ENCODE results near the gene CACNB2.
"Not testable (repeated sequence)": the region's sequence is repeated elsewhere in the genome, so short reads cannot be mapped to it uniquely, and the experiment has no call there.

CACNB2 gene

DNA sequence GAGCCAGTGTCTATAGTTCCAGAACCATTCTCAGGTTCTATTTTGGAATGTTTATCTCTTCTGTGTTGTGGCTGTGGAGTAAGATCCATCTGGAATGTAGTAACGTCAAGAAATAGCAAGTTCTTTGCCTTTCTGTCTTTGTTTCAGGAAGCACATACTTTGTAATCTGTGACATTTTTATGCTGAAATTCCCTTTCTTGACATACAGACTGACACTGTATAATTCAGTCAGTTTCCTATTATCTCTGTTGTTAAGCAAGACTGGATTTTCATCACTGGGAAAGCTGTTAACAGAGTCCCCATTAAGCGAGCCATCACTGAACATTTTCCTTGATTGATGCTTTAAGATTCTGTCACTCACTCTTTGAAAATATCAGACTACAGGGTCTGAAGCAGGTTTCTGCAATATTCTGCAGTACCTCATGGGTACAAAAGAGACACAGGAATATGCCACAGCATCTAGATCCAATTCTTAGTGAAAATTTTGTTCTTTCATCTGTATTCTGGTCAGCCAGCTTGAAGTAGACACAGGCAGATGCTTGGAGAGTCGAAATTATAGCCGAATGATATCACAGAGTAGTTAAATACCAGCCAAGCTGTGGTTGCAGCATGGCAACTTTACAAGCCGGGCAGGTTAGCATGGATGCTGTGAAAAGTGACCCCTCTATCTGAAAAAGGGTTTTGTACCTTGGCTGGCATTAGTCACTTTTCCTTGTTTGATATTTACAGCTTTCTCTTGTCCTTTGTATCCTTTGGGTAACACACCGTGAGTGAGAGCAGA lies 62.6 kb downstream of the CACNB2 start:
- DNase-seq, result no peak

DNA sequence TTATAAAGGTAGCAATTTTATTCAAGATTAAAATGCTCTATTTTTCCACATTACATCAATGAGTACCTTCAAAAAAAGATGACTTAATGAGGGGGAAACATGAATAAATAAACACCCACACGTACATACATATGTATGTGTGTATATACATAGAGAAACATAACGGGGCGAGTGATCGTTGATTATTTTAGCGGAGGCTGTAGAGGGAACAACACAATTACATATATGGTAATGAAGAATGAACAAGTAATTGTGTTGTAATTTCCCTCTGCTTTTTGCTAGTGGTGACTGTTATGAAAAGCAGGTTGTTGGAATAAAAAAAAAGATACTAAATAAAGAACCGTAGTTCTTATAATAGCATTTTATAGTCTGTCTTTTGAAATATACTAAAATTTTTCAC lies 63.2 kb downstream of the CACNB2 start:
- no peak for DNase-seq

DNA sequence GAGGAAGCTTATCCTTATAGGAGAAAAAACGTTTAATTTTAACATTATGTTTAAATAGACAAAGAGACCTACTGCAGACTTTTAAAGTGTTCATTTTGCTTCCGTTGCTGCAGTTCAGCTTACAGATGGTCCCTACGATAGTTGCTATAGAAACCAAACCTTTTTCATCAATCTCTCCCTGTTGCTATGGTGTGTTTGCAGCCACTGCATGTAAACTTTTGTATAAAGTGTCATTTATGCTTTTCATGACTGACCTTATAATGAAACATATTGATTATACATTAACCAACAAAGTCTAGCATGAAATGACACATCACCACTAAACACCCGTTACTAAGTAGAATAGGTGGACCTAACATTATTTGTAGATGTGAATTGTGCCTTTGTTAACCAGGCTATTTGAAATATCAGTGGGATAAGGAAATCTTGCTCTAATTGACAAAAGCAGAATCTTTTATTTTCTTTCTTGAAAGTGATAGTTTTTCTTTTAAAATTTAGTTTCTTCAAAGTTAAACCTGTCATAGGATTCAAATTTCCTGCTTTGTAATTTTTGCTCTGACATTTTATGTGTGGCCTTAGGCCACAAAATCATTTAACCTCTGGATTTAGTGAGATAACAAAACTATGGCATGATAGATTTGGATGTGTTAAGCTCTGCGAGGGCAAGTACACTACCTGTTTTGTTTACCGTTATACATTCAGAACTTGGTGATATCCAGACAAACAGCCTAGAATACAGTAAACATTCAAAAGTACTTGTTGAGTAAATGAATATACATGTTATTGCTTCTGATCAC lies 64.0 kb downstream of the CACNB2 start:
- no peak for DNase-seq

DNA sequence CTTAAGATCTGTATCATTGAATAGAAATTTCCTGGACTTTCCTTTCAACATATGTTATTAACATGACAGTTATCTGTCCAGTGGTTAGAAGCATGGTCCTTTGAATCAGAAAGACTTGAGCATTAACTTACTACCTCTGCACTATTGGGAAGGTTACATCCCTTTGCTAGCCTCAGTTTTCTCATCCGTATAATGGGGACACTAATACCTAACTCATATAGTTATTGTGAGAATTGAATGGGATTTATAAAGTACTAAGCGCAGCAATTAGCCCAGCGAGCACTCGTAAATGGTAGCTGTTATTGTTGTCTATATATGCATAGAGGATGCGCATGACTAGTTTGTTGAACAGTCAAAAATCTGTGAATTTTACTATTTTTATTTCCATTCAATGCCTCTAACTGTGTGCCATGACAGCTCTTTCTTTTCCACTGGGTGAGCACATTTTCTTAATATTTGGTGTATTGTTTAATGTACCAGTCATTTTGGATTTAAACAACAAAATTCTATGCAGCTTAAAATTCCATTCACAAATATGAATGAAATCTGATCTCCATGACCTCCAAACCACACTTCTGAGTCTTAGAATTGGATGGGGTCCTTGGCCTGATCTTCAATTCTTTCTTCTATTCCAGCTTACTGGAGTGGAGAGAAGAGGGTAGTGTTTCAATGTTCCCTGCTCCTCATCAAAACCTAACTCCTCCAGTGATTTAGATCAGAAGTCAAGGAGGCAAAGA lies 65.0 kb downstream of the CACNB2 start:
- no peak for DNase-seq

DNA sequence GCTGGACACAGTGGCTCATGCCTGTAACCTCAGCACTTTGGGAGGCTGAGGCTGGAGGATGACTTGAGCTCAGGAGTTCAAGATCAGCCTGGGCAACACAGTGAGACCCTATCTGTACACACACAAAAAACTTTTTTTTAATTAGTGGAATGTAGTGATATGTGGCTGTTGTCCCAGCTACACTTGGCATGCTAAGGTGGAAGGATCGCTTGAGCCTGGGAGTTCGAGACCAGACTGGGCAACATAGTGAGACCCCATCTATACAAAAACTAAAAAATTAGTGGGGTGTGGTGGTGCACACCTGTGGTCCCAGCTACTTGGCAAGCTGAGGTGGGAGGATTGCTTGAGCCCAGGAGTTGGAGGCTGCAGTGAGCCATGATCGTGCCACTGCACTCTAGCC lies 68.0 kb downstream of the CACNB2 start:
- DNase-seq, result not testable (repeated sequence)

DNA sequence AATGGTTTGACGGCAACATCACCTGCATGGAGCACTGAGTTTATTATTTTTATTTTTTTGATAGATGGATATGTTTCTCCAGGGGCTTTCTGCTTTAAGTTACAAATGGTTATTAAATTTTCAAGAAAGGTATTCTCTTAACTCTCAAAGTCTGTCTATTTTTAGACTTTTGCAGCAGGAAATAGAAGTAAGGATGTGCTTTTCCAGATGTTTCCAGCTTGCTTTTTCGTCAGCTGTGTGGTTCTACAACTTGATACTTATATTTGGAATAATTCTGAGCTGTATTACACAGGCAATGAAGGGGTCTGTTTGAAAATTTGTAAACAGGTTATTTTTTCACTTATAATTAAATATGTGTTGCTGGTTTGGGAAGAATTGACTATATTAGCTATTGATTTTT lies 69.0 kb downstream of the CACNB2 start:
- no peak for DNase-seq

DNA sequence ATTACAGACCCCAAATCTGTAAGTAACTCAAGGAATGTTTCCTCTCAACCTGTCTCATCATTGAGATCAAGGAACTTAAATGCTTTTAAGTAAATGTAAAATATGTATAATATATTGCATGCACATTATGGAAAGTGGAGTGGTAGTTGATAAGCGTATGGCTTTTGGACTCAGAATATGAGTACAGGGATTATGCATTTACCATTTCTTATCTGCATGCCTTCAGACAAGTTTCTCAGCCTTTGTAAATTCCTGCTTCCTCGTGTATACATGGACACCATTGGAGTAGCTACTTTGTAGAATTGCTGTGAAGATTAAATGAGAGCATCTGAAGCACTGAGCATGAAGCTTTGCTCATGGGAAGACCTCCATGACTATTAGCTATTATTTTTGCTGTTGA lies 70.5 kb downstream of the CACNB2 start:
- no peak for DNase-seq

DNA sequence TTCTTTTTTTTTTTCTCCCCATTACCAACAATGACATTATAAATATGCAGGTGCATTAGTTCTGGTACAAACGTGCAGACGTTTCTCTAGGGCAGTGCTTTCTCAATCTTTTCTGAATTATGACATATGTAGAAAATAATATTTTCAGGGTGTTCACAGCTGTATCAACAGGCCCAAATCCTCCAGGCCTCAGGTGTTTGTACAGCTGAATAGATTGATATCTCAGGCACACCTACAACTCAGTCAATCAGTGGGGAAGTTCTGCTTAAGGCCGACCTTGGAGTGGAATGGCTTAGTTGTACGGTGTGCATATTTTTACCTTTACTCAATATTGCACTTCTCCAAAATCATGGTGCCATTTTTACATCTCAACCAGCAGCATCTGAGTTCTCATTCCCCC lies 71.6 kb downstream of the CACNB2 start:
- no peak for DNase-seq

DNA sequence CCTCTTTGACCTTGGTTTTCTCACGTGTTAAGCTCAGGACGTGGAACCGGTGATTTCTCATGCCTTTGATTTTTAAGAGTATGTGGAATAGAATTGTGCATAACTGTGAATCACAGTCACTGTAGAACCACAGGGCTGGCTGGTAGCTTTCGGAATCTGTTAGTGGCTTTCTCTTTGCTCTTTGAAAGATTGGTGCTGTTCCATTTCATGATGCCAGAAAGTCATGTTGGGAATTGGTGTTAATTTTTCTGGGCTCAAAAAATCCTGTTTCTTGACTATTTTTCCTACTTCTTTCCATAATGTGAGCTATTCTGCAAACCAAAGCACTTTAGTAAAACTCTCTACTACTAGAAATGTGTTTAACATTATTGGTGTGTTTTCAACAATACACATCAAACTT lies 73.0 kb downstream of the CACNB2 start:
- DNase-seq, result no peak

DNA sequence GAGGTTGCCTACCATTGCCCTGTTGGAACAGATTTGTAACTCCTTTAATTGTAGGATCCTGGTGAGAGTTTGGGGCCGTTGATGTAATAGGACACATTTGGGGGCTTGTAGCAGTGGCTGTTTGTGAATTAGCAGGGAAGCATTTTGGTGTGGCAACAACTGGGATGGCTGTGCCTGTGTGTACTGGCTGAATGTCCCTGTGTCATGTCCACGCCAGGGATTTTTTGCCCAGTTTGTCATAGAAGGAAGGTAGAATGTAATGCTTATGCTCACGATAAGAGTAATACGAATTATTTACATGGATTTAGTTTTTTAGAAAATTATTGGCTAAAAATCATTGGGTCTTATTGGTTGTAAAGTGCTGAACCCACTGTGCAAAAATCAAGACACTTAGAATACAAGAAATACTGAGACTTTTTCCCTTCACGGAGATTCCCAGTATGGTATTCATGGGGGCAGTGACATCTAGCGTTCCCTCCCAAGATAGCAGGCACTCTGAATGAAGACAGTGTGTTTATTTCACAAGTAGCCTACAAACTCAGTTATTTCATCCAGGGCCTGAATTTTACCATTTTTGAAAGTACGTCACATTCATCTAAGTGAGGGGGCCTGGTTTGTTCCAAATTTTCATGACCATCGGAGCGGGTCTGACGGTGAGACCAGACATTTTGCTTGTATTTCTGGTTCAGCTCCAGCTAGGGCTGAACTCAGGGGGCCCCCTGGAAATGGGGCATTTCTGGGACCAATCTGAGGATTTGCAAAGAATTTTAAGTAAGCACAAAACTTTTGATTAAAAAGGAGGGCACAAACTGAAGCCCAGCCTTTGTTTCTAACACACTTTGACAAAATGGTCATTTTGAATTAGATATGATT lies 74.7 kb downstream of the CACNB2 start:
- no peak for DNase-seq

DNA sequence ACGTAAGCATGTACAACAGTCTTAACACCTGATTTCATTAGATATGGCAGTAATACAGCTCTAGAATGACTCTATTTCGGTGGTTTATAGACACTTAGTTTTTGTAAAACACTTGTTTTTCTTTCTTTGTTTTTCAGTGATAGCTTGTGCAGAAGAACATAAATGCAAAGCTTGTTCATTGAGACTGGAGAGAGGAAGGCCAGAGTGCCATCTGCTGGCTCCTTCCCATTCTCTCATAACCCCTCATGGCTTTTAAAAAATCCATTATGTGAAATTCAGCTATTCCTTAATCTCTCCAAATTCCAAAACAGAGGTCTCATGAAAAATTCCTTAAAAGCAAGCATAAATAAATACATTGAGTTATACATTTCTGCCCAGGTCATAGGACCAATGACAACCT lies 76.3 kb downstream of the CACNB2 start:
- no peak for DNase-seq

DNA sequence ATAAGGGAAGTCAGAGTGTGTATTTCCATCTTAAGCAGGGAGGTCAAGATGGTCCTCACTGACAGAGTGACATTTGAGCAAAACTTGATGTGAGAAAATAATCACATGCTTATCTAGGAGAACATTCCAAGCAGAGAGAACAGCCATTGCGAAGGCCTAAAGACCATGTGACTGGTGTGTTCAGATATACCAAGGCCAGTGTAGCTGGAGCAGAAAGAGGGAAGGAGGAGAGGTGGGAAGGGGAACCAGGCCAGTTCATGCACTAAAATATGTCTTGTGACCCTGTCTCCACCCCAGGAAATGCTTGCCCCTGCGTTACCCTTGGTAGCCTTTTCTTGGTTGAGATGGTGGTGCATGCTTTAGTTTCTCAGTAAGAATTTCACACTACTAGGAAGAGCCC lies 77.4 kb downstream of the CACNB2 start:
- DNase-seq, result no peak

DNA sequence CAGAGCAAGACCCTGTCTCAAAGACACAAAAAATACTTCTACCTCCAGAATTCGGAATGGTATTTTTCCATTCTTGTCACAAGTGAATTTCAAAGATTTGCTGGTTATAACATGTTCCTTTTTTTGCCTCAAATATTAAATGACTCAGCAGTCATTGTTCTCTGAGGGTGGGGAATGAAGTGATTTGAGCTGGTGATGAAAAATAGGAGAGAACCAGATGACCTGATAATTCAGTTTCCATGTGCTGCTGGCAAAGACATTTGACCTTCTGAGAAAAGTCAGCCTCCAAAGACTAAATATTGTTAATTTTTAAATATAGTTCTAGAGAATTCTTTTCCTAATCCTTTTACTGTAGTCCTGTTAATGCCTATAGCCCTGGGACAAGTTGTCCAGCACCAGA lies 78.9 kb downstream of the CACNB2 start:
- no peak for DNase-seq

DNA sequence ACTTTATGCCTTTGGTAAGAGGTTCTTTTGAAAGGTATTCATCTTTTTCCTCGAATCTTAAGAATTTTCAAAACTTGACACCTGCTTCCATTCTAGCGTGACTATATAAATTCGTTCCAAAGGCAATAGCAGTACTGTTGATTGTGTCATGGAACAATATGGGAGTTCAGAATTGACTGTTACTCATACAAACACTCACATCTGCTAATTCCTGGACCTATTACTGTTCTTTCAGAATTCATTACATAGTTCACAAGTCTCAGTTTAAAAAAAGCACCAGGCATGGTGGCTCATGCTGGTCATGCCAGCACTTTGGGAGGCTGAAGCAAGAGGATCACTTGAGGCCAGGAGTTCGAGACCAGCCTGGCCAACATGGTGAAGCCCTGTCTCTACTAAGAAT lies 80.9 kb downstream of the CACNB2 start:
- DNase-seq, result no peak

DNA sequence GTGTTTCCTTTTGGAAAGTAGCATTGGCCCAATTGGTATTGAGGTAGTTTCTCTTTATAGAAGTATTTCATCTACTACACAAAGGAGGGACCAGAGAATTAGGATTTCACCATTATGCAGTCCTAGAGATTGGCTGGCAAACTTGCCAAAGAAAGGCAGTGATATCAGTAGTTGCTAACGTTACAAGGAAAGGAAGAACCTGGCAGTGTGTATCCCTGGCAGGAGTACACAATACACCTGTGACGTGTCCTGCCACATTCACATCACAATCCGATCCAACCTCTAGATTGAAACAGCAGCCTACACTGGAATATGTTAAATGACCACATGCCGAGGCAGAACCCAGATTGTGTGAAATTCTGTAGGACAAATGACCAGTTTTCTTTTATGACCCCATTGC lies 81.7 kb downstream of the CACNB2 start:
- no peak for DNase-seq

DNA sequence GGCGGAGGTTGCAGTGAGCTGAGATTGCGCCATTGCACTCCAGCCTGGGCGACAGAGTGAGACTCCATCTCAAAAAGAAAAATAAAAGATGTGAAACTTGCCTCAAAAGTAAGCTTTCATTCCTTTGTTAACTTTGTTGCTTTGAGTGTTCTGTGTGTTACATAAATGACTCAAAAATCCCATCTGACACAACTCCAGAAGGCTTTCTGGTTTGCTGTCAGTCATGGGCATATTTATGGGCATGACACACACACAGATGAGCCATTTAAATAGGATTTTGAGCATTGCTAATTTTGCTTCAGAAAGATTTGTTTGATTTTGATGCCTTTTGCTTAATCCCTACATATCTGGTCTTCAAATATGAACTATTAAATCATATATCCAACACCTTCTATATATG lies 82.6 kb downstream of the CACNB2 start:
- DNase-seq, result no peak

DNA sequence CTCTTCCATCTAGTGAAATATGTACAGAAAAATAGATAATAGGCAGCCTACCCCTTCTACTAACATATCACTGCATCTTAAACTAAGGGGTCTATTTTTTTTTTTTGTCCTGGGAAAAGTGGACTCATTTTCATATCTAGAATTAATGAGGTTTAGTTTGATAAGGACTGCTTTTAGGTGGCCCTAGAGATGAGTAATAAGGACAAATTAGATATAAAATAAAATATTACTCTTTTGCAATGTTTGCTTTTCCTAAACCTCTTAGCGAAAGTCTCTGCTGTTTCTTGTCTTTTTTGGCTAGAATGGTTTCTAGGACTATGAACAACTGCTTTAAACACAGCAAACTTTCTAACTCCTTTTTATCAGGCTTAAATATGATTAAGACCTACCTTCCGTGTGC lies 83.7 kb downstream of the CACNB2 start:
- DNase-seq, result no peak

DNA sequence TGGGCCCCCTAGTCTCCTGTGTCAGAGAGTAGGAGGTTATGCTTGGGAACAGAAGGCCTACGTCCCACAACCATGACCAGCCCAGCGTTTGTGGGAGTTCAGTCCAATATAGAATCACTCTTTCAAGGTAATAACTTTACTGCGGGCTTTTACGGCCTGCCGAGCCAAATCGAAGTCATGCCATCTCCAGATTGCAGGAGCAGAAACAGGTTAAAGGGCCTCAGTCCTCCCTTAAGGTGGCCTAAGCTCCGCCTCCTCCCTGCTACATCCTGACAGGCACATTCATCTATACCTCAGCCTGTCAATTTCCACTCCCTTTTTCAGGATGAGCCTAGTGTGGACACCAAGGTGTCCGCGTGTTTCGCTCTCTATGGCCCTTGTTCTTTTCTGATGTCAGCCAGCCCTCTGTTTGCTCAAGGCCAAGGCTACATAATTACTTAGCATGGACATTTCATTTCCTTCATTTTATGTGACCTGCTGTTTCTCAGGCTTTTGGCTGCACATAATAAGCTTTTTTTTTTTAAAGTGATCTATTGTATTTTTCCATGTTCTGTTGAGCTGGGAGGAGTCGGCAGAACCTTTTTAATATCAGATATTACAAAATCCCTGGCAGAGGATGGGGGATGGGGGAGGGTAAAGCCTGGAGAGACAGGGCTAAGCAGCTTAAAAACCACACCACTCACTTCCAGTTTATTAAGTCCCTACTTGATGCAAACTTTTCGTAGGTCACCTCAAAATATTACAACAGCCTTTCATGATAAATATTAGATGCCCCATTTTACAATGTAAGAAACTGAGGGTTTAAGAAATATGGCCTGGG lies 84.6 kb downstream of the CACNB2 start:
- DNase-seq, result no peak

DNA sequence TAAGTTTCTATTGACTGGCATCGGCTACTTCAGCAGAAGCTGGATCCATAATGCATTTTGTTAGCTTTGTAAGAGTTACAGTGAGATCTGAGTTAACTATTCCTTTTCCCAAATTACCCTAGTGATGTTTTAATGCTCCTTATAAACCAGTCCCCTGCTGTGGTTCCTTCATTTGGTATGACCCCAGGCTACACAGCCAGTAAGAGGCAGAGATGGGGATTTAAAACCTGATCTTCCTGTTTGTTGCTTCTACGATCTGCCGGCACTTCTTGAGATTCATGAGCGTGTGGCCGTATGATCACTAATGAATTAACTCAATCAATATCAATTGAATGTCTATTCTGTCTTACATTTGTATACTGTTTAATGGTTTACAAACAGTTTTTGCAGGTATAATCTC lies 86.1 kb downstream of the CACNB2 start:
- DNase-seq, result no peak

DNA sequence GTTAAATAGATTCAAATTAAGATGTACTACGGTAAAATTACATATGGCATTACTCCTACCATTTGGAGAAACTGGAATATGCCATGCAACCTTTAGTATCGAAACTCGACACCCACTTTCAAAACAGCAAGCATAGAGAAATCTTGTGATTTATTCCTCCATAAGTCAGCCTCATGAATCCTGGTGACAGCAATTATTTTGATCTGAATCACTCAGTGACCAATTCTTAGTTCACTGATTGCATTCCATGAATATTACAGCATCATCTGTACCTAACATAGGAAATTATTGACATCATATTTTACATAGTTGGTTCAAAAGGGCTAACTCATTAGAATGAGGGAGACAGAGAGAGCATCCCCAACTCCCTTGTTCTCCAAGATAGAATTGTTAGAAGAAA lies 89.6 kb downstream of the CACNB2 start:
- DNase-seq, result no peak

DNA sequence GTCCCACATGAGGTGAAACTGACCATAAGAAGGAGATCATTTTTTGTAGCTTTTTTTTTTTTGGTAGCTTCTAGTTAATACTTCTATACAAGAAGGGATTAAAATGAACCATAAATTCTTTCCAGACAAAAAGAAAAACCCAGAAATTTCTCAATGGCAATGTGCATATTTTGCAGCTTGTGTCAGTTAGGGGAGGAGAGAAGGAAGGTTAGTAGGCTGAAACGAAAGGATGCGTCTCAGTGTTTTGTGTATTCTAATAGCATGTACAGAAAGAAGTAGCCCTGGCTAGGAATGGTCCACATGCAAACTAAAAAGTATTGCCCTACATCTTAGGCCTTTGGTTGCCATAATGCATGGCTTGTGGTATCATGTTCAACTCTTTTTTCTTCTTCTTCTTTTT lies 90.6 kb downstream of the CACNB2 start:
- DNase-seq, result no peak

DNA sequence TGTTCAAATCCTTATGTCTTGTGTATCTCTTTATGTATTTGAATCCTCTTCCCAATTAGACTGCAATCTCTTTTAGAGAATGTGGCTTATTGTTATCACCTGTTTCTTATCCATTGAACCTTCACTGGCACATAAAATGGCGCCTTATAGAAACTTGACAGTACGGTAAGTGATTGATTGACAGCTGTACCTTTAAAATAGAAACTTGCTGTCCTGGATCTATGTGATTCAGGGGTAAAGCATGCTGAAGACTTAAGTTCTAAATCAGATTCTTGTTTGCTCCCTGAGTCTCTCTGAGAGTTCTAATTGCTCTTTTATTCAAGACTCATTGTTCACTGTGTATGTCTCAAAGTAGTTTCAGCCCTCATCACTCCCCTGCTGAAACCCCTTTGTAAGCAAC lies 91.3 kb downstream of the CACNB2 start:
- DNase-seq, result no peak

Measured in NCI-H2107 (cell line).